Measurements from ENCODE around the gene PRKD1. TPM values are rescaled to one million over a fixed set of nuclear protein-coding genes. Genes with fewer than 3 reads are reported as not detected.

PRKD1 gene
- total RNA-seq, 1 experiment from 2014 or later = 3.2 TPM

DNA sequence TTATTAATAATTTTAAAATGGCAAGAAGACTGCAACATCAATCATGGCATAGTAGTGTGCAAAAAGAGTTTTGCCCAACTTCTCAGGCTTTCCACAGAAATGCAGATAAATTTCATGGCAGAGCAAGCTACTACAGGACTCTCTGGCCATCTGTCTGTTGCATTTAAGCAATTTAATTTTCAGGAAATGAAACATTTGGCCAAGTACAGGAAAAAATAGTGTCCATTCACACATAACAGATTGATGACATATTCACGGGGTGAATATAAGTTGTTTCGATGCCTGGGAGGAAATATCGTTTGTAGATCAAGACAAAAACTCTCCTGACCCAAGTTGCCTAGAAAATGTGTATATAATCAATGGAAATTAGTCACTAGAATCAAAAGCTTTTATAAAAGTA, 324.0 kb downstream of the PRKD1 start:
- no peaks in the 10 kb centered on the region for H3K36me3 ChIP-seq (replicated peaks; ENCODE audit: control insufficient read depth, insufficient read depth, low read length)
- no peak for DNase-seq
- H3K27me3 ChIP-seq (ENCODE audit: control insufficient read depth, insufficient read depth, low read length) = no peaks in the 10 kb centered on the region
- H3K4me3 ChIP-seq (ENCODE audit: insufficient read depth, low read depth, low read length) = no peak overlapping the region

- Histone ChIP-seq H3K4me3 (ENCODE audit: insufficient read depth, low read depth, low read length) (no peak overlapping the region), H3K36me3 (replicated peaks; ENCODE audit: control insufficient read depth, insufficient read depth, low read length) (no peaks in the 10 kb centered on the region), H3K27me3 (ENCODE audit: control insufficient read depth, insufficient read depth, low read length) (no peaks in the 10 kb centered on the region)
- DNase-seq = no peak
These were observed 326.0 kb downstream of the PRKD1 start for GRCh38 chr14:29601616-29602015.

GRCh38 chr14:29587761-29588470, 339.7 kb downstream of the PRKD1 start:
- no peak overlapping the region for H3K4me3 ChIP-seq (ENCODE audit: insufficient read depth, low read depth, low read length)

DNA sequence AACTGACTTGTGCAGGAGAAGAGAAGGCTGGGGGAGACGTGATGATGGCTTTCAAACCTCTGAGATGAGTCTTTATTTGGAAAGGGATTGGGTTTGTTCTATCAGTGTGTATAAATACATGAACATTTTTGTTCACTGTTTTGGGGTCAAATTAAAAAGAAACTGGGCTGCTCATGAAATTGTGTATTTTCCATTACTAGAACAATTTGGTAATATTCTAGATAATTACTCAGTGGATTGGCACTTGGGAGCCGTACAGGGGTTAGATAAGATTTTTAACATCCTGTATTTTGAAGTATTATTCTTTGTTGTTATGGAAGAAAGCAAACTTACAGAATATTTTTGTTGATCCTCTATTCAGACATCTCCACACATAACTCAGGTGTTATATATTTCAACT, 340.6 kb downstream of the PRKD1 start:
- DNase-seq = no peak
- no peaks in the 10 kb centered on the region for H3K36me3 ChIP-seq (replicated peaks; ENCODE audit: control insufficient read depth, insufficient read depth, low read length)

More at GRCh38 chr14:29587761-29588470, 339.7 kb downstream of the PRKD1 start:
- no peak for DNase-seq
- Histone ChIP-seq H3K27me3 (ENCODE audit: control insufficient read depth, insufficient read depth, low read length) (no peaks in the 10 kb centered on the region), H3K36me3 (replicated peaks; ENCODE audit: control insufficient read depth, insufficient read depth, low read length) (no peaks in the 10 kb centered on the region)

DNA sequence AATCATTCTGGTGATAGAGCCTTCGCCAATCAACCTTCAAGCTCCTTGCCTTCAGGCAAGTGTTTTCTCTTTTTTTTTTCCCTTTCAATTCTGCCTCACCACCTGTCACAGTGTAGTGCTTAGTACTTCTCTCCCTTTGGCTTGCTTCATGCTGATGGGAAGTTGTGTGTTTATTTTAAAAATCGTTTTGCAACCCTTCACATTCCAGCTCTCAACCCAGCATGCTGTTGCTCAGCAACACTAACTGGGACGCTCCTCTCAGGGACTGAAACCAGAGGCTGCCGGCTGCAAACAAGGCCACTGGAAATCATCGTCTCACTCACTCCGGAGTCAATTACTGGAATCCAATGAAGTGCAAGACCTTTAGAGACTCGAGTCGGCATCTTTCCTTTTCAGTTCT, 342.7 kb downstream of the PRKD1 start:
- H3K27me3 ChIP-seq (ENCODE audit: control insufficient read depth, insufficient read depth, low read length) = no peaks in the 10 kb centered on the region
- DNase-seq = peak; percentile 1
- H3K4me3 ChIP-seq (ENCODE audit: insufficient read depth, low read depth, low read length) = no peak overlapping the region
- H3K36me3 ChIP-seq (replicated peaks; ENCODE audit: control insufficient read depth, insufficient read depth, low read length) = no peaks in the 10 kb centered on the region

More for the DNA sequence above, 340.6 kb downstream of the PRKD1 start:
- Histone ChIP-seq H3K27me3 (ENCODE audit: control insufficient read depth, insufficient read depth, low read length) (no peaks in the 10 kb centered on the region), H3K4me3 (ENCODE audit: insufficient read depth, low read depth, low read length) (no peak overlapping the region)

DNA sequence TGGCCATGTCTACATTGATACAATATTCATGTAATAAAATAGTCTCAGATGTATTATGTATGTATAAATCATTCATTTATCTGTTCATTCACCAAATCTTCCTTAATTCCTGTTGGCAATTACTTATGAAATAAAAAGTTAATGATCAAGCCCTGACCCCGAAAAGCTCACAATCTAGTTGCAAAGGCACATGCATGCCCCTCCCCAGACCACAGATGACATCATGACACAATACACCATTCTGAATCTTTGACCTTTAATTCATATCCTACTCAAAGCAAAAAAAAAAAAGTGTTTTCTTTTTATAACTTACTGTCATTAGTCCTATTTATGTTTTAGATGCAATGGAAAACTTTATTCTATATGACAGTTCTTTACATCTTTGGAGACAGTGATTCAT, 346.9 kb downstream of the PRKD1 start:
- H3K27me3 ChIP-seq (ENCODE audit: control insufficient read depth, insufficient read depth, low read length) = no peaks in the 10 kb centered on the region

GRCh38 chr14:29579838-29580237, 347.8 kb downstream of the PRKD1 start:
- H3K4me3 ChIP-seq (ENCODE audit: insufficient read depth, low read depth, low read length) = no peak overlapping the region
- no peak for DNase-seq
- H3K36me3 ChIP-seq (replicated peaks; ENCODE audit: control insufficient read depth, insufficient read depth, low read length) = no peaks in the 10 kb centered on the region
- no peaks in the 10 kb centered on the region for H3K27me3 ChIP-seq (ENCODE audit: control insufficient read depth, insufficient read depth, low read length)

More for the DNA sequence above, 346.9 kb downstream of the PRKD1 start:
- no peak overlapping the region for H3K4me3 ChIP-seq (ENCODE audit: insufficient read depth, low read depth, low read length)
- H3K36me3 ChIP-seq (replicated peaks; ENCODE audit: control insufficient read depth, insufficient read depth, low read length) = no peaks in the 10 kb centered on the region
- no peak for DNase-seq

DNA sequence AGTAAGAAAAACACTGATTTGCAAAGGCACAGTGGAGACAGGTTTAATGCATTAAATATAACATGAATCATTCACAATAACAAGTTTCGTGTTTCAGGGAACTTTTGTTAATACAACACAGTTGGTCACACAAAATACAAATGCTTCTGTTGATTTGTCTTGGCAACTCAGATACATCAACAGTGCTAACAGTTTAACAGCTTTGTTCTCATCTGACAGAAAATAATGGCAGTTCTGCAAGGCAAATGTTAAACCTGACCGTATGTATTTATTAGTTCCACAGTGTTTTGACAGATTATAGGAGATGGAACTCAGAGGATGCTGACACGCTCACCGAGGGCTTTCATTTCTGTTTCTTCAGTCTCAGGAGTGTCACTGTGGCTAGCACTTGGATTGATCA, 350.7 kb downstream of the PRKD1 start:
- Histone ChIP-seq H3K36me3 (replicated peaks; ENCODE audit: control insufficient read depth, insufficient read depth, low read length) (no peaks in the 10 kb centered on the region), H3K27me3 (ENCODE audit: control insufficient read depth, insufficient read depth, low read length) (no peaks in the 10 kb centered on the region), H3K4me3 (ENCODE audit: insufficient read depth, low read depth, low read length) (no peak overlapping the region)

GRCh38 chr14:29569194-29569593, 358.5 kb downstream of the PRKD1 start:
- DNase-seq = no peak
- Histone ChIP-seq H3K36me3 (replicated peaks; ENCODE audit: control insufficient read depth, insufficient read depth, low read length) (no peaks in the 10 kb centered on the region), H3K27me3 (ENCODE audit: control insufficient read depth, insufficient read depth, low read length) (no peaks in the 10 kb centered on the region), H3K4me3 (ENCODE audit: insufficient read depth, low read depth, low read length) (no peak overlapping the region)

More for the DNA sequence above, 350.7 kb downstream of the PRKD1 start:
- no peak for DNase-seq

- no peak overlapping the region for H3K4me3 ChIP-seq (ENCODE audit: insufficient read depth, low read depth, low read length)
These were observed 361.5 kb downstream of the PRKD1 start for GRCh38 chr14:29566194-29566593.

GRCh38 chr14:29558516-29558915, 369.1 kb downstream of the PRKD1 start:
- H3K36me3 ChIP-seq (replicated peaks; ENCODE audit: control insufficient read depth, insufficient read depth, low read length) = no peaks in the 10 kb centered on the region
- no peak overlapping the region for H3K4me3 ChIP-seq (ENCODE audit: insufficient read depth, low read depth, low read length)
- H3K27me3 ChIP-seq (ENCODE audit: control insufficient read depth, insufficient read depth, low read length) = no peaks in the 10 kb centered on the region
- no peak for DNase-seq

More at GRCh38 chr14:29566194-29566593, 361.5 kb downstream of the PRKD1 start:
- Histone ChIP-seq H3K27me3 (ENCODE audit: control insufficient read depth, insufficient read depth, low read length) (no peaks in the 10 kb centered on the region), H3K36me3 (replicated peaks; ENCODE audit: control insufficient read depth, insufficient read depth, low read length) (no peaks in the 10 kb centered on the region)
- no peak for DNase-seq

- Histone ChIP-seq H3K4me3 (ENCODE audit: insufficient read depth, low read depth, low read length) (no peak overlapping the region), H3K36me3 (replicated peaks; ENCODE audit: control insufficient read depth, insufficient read depth, low read length) (no peaks in the 10 kb centered on the region), H3K27me3 (ENCODE audit: control insufficient read depth, insufficient read depth, low read length) (no peaks in the 10 kb centered on the region)
- DNase-seq = no peak
These were observed 373.3 kb downstream of the PRKD1 start for GRCh38 chr14:29554335-29554734.

DNA sequence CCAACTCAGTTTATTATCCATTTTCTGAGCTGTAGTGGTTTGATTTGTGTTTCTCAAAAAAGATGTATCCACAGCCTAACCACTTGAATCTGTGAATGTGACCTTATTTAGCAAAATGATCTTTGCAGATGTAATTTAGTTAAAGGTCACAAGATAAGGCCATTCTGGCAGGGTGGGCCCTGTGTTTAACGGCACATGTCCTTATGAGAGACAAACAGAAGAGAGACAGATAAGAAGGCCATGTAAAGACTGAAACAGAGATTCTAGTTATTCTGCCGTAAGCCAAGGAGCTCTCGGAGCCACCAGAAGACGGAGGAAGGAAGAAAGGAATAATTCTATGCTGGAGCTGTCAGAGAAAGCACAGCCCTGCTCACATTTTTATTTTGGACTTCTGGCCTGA, 374.2 kb downstream of the PRKD1 start:
- H3K4me3 ChIP-seq (ENCODE audit: insufficient read depth, low read depth, low read length) = no peak overlapping the region
- DNase-seq = no peak
- H3K36me3 ChIP-seq (replicated peaks; ENCODE audit: control insufficient read depth, insufficient read depth, low read length) = no peaks in the 10 kb centered on the region
- H3K27me3 ChIP-seq (ENCODE audit: control insufficient read depth, insufficient read depth, low read length) = no peaks in the 10 kb centered on the region

DNA sequence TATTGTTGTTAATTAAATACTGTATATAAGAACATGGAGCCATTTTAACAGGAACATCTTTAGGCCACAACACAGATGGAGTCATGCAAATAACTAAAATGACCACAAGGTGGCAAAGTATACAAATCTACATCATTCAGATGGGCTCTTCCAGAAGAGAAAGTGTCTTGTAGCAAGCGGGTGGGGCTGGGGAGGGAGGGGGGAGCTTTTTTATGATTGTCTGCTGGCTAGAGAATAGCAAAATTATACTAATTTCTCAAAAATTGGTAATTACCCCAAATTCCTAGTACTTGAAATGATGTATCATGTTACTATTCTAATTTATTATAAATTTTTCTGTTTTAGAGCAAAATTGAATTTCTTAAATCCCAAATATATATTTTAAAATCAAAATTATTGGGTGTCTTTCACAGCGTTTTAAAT, 378.7 kb downstream of the PRKD1 start:
- DNase-seq = peak; percentile 32

GRCh38 chr14:29545714-29546113, 381.9 kb downstream of the PRKD1 start:
- H3K4me3 ChIP-seq (ENCODE audit: insufficient read depth, low read depth, low read length) = no peak overlapping the region
- H3K27me3 ChIP-seq (ENCODE audit: control insufficient read depth, insufficient read depth, low read length) = no peaks in the 10 kb centered on the region
- DNase-seq = no peak
- no peaks in the 10 kb centered on the region for H3K36me3 ChIP-seq (replicated peaks; ENCODE audit: control insufficient read depth, insufficient read depth, low read length)

More for the DNA sequence above, 378.7 kb downstream of the PRKD1 start:
- H3K36me3 ChIP-seq (replicated peaks; ENCODE audit: control insufficient read depth, insufficient read depth, low read length) = no peaks in the 10 kb centered on the region
- H3K4me3 ChIP-seq (ENCODE audit: insufficient read depth, low read depth, low read length) = no peak overlapping the region
- no peaks in the 10 kb centered on the region for H3K27me3 ChIP-seq (ENCODE audit: control insufficient read depth, insufficient read depth, low read length)
